GM18858 (cell line): ENCODE measurements around the gene MOV10L1.
"Not testable (repeated sequence)": the region's sequence is repeated elsewhere in the genome, so short reads cannot be mapped to it uniquely, and the experiment has no call there.

Experiments
- ATAC-seq: cut with Tn5 transposase; IDR thresholded peaks from one replicate; pipeline ENCODE4 v1.9.1; 2021; ENCODE audit not compliant: unreplicated experiment

MOV10L1 gene

DNA sequence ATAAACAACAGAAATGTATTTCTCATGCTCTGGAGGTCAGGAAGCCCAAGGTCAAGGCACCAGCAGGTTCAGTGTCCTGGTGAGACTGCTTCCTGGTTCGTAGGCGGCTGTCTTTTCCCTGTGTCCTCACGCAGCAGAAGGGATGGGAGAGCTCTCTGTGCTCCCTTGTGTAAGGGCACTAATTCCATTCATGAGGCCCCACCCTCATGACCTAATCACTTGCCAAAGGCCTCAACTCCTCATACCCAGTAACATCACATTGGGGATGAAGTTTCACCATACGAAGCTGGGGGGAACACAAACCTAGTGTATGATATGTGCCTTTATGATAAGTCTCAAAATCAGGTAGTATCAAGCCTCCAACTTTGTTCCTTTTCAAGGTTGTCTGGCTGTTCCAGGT, 42.1 kb downstream of the MOV10L1 start:
- no peak for ATAC-seq

GRCh38 chr22:50134481-50134880, 44.7 kb downstream of the MOV10L1 start:
- no peak for ATAC-seq

GRCh38 chr22:50136581-50137015, 46.8 kb downstream of the MOV10L1 start:
- no peak for ATAC-seq

- not testable (repeated sequence) for ATAC-seq
Observed at GRCh38 chr22:50137277-50137676, 47.5 kb downstream of the MOV10L1 start.

- no peak for ATAC-seq
Observed at GRCh38 chr22:50138041-50138440, 48.2 kb downstream of the MOV10L1 start.

GRCh38 chr22:50138988-50139387, 49.2 kb downstream of the MOV10L1 start:
- no peak for ATAC-seq

DNA sequence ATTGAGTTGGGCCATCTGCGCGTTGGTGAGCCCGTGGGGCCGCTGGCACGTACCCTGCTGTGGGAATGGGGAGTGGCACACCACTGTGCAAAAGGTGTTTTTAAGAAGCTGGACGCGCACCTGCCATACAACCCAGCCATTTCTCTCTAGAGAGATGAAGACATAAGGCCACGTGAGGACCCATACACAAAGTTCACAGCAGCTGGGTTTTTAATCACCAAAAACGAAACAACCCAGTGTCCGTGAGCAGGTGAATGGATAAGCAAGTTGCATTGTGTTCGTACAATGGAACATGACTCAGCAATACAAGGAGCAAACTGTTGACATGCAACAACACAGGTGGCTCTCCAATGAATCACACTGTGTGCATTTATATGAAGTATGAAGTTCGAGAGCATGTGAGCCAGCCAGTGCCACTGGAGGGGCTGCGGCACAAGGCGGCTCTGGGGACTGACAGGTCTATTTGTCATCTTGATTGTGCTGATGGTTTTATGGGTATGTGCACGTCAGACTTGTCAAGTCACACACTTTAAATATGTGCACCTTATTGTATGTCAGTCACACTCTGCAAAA, 50.1 kb downstream of the MOV10L1 start:
- ATAC-seq: no peak

GRCh38 chr22:50140615-50141014, 50.8 kb downstream of the MOV10L1 start:
- ATAC-seq: no peak

DNA sequence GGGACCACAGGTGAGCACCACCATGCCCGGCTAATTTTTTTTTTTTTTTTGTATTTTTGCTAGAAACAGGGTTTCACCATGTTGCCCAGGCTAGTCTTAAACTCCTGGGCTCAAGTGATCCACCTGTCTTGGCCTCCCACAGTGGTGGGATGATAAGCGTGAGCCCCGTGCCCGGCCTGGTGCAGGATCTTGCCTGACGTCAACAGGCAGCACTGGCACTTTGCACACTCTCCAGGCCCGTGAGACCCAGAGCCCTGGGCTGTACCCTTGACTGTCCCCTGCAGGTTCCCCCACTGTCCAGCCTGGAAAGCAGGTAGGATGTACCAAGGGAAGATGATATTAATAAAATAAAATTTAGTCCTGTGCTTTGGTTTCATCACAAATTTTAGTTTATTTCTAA, 51.7 kb downstream of the MOV10L1 start:
- no peak for ATAC-seq

DNA sequence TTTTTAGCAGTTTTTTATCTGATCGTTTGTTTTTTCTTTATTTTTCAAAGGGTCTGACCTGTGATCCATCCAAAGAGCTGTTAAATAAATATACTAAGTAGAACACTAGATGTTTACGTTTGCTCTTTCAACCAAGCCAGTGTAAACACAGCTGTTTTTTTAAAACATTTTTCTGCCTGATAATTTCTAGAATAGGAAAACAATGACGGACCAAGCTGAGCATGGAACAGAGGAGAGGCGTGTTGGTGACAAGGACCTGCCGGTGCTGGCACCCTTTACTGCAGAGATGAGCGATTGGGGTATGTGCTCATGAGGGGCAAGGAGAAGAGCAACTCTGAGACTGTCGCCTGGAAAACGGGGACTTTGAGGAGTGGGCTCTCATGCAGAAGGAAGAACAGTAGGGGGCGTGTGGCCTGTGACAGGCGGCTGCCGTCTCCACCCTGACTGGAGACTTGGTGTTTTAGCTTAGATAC, 52.1 kb downstream of the MOV10L1 start:
- ATAC-seq: no peak

DNA sequence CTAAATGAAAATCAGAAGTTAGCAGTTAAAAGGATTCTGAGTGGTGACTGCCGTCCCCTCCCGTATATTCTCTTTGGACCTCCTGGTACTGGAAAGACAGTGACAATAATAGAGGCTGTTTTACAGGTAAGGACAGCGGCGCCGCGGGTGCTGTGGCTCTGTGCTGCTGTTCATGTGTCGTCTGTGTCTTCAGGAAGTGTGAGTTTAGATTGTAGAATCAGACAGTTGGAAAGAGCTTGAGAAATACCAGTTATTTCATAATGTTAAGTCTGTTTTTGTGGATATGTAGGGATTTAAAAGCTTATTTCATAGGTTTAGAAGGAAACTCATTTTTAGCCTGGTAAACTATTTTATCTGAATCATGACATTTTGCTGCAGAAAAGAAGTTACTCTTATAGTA, 53.3 kb downstream of the MOV10L1 start:
- ATAC-seq: no peak

DNA sequence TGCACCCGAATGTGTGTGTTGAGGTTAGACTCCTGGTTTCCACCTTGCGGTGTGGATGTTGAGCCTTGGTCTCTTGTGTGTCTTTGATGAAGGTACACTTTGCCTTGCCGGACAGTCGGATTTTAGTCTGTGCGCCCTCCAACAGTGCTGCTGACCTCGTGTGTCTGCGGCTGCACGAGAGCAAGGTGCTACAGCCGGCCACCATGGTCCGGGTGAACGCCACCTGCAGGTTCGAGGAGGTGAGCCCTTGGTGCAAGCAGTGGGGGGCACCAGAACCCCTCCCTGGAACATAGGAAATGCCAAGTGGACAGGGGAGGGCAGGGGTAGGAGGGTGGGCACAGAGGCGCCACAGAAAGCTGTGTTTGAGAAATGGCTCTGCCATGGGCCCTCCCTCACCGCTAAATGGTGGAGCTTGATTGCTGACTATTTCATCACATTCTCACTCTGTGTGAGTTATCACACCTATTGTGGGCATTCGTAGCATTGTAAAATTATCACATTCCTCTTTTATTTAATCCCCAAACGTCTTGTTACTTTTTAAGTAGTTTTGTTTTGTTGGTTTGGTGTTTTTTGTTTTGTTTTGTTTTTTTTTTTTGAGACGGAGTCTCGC, 54.3 kb downstream of the MOV10L1 start:
- ATAC-seq: no peak

DNA sequence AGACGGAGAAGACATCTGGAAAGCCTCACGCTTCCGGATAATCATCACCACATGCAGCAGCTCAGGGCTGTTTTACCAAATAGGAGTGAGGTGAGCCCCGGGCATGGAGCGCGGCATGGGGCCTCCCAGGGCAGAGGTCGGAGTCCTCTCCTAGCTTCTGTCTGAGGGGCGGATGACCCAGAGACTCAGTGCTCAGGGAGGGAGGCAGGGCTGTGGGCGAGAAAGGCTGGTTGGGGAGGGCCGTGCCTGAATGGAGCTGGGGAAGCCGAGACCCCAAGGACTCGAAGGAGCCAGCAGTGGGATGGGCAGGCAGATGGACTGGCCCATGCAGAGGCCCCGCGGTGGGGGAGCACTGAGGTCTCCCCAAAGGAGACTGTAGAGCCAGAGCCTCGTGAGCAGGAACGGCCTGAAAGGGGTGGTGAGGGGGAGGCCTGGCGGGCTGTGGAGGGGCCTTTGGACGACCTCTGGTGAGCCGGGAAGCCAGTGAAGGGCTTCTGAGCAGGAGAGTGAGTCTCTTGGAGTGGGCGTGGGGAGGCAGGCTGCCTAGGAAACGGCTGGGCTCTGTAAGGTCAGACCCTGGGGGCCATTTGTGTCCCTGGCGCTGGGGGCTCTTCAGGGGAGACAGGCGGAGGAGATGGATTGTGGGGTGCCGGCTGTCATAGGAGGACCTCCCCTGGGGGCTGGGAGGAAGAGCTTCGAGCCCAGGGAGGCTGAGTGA, 56.1 kb downstream of the MOV10L1 start:
- no peak for ATAC-seq

GRCh38 chr22:50146439-50147238, 56.8 kb downstream of the MOV10L1 start:
- no peak for ATAC-seq

DNA sequence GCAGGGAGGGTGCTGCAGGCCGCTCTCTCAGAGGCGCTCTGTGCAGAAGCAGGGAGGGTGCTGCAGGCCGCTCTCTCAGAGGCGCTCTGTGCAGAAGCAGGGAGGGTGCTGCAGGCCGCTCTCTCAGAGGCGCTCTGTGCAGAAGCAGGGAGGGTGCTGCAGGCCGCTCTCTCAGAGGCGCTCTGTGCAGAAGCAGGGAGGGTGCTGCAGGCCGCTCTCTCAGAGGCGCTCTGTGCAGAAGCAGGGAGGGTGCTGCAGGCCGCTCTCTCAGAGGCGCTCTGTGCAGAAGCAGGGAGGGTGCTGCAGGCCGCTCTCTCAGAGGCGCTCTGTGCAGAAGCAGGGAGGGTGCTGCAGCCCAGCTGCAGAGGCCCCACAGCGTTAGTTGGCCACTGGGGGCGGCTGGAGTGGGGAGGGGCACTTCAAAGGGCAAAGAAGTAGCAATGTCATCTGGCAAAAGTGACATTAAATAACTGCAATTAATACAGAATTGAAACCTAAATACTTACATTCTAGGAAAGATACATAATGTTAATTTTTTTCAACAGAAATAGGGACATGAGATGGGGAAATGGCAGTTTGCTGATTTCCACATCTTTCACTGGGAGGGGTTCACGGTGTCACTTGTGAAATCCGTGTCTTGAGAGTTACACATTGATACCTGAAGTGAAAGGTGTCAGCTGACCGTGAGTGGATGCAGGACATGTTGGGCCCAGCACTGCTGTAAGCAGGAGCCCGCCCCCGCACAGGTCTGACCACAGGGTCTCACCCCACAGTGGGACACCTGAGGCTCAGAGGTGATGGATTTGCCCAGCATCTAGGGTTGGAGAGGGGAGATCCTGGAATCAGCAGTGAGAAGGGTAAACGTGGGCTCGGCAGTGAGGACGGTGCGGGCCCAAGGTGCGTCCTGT, 57.7 kb downstream of the MOV10L1 start:
- ATAC-seq: not testable (repeated sequence)

DNA sequence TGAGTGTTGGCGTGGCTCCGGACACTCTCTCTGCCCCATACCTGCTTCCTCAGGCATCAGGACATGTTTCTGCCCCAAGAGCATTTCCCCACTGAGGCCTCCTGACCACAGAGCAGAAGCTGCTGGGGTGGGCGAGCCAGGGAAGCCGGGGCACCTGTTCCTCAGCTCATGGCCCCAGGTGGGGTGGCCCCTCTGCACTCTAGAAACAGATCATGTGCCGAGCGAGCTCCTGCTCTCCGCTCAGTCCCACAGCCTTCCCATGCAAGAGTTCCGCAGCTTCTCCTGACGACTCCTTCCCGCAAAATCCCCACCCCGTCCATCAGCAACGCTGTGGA, 58.3 kb downstream of the MOV10L1 start:
- no peak for ATAC-seq

GRCh38 chr22:50148991-50149721, 59.4 kb downstream of the MOV10L1 start:
- ATAC-seq: no peak

DNA sequence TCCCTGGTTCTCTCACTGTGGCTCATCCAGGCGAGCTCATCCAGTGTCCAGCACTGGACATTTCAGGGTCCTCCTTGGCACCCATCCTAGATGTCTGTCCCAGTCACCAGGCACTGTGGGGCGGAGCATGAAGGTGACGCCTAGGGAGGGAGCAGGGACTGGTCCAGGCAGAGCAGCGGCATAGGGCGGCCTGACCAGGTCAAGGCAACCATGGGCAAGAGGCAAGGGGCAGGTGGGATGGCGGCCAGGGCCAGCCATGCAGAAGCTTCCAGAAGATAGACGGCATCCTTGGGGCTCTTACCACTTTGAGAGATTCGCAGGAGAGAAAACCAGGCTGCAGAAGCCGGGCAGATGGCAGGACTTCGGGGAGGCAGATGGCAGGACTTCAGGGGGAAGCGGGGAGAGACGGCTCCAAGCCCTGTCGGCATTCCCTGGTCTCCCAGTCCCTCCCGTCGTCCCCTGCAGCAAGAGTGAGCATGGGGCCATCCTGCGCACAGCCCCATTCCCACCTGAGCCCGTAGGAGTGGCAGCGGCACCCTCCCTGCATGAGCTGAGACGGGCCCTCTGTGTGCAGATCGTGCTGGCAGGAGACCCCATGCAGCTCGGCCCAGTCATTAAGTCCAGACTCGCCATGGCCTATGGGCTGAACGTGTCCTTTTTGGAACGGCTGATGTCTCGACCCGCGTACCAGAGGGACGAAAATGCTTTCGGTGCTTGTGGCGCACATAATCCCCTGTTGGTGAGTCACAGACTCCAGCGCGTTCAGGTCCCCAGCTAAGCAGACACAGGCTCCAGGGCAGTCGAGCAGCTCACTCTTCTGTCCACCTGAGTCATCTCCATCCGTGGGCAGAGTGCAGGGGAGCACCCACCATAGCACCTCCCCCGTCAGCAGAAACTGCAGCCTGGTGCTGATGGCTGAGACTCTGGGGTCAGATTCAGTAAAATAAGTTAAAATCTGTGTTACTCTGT, 60.6 kb downstream of the MOV10L1 start:
- ATAC-seq: no peak
